Measurements from ENCODE around the gene BOLA3. TPM values are rescaled to one million over a fixed set of nuclear protein-coding genes. Genes with fewer than 3 reads are reported as not detected.
"Not testable (repeated sequence)": the region's sequence is repeated elsewhere in the genome, so short reads cannot be mapped to it uniquely, and the experiment has no call there.

Gene BOLA3
- total RNA-seq, 2 experiments from 2014 or later: 133 to 143 TPM

DNA sequence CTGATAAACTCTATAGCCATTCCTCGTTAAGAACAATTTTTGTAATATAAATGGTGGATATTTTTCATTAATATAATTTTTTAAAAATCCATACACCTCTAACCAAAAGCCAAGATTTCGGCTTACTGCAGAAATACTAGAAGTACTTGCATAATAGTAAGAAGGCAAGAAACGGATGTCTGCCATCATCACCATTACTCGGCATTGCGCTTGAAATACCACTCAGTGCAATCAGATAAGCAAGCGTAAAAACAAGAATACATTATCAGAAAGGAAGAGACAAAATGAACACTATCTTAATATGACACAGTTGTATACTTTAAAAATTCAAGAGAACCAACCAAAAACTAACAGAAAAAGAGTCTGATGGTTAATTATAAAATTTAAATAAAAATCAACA lies 15.2 kb upstream of the BOLA3 start:
- ChIA-PET POLR2A (no interaction called here), CTCF (no interaction called here)

DNA sequence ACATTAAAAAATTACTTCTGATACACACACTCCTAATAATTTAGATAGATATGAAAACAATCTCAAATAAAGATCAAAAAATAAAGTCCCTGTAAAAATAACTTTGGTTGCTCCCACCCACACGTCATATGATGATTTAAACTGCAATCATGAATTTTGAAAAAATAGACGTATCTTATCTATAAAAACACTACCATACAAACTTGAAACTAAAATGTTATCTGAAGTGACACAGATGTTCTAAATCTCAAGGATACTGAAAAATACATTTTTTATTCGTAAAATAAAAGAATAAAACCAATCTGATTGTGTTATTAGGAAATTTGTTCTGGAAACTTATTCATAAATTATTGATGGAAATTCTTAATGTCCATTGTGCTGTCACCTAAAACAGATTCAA lies 8.1 kb upstream of the BOLA3 start:
- ChIA-PET CTCF (interaction anchor here (1.6 kb wide), 1 partner anchor 8 kb away, joined by 6 read pairs; the partner anchor contains the start of gene BOLA3), POLR2A (no interaction called here)

DNA sequence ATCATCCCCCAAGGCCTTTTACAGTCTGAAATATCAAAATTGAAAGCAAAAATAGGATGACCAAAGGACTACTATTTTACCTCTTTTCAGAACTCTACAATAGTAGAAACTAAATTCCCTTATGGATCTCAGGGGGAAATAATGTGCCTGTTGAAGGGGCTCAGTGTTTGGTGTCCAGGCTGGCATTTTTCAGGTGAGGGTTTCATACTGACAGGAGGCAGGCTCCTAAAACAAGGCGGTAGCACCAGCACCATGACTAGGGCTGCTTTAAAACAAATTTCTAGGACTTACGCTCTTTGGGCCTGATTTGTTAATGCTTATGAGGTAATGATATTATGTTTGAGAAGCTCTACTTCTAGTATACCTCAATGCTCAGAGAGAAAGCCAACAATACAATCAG lies 5.2 kb upstream of the BOLA3 start:
- ChIA-PET POLR2A (no interaction called here), CTCF (interaction anchor here (1.8 kb wide), 1 partner anchor 26 kb away, joined by 4 read pairs; the partner anchor contains the start of gene MOB1A)

DNA sequence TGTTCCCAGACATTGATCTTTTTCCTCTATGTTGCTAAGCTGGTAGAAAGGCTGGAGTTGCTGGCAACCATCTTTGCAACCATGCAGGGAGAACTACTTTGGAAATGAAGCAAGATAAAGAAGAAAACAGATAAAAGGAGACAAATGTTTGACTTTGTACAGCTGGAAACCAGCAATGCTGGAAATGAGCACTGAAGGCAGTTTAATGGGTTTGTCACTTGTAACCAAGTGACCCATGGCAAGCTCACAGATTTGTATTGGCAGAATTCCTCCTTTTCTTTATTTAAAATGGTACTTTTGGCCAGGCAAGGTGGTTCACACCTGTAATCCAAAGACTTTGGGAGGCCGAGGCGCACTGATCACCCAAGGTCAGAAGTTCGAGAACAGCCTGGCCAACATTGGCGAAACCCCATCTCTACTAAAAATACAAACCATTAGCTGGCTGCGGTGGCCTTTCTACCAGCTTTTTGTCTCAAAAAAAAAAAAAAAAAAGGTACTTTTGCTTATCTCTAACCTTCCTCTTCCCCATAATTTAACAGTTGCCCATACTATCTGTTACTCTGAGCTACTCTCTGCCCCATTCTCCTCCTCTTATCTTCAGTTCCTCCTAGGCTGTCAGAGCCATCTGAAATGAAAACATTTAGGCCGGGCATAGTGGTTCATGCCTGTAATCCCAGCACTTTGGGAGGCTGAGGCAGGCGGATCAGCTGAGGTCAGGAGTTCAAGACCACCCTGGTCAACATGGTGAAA lies 2.0 kb upstream of the BOLA3 start:
- POLR2A ChIA-PET: interaction anchor here (0.5 to 0.9 kb wide), 3 partner anchors 14 to 50 kb away, joined by 3 read pairs; partner anchors contain the start of gene MTHFD2

DNA sequence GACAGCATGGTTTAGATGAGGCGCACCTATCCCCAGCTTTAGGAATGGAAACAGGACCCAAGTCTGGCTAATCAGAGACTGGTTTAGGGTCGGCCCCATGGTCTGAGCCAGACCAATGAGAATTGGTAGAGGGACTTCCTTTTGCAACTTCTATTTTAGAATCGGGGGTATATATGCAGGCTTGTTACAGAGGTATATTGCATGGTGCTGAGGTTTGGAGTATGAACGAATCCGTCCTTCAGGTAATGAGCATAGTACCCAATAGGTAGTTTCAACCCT lies 1.5 kb upstream of the BOLA3 start:
- CTCF ChIA-PET: no interaction called here
- POLR2A ChIA-PET: interaction anchor here (0.5 kb wide), 1 partner anchor 49 kb away, joined by 3 read pairs; the partner anchor contains the start of gene MTHFD2

More for the DNA sequence above, 2.0 kb upstream of the BOLA3 start:
- CTCF ChIA-PET: interaction anchor here (0.9 kb wide), 1 partner anchor 242 kb away, joined by 3 read pairs; no protein-coding TSS in a partner anchor

DNA sequence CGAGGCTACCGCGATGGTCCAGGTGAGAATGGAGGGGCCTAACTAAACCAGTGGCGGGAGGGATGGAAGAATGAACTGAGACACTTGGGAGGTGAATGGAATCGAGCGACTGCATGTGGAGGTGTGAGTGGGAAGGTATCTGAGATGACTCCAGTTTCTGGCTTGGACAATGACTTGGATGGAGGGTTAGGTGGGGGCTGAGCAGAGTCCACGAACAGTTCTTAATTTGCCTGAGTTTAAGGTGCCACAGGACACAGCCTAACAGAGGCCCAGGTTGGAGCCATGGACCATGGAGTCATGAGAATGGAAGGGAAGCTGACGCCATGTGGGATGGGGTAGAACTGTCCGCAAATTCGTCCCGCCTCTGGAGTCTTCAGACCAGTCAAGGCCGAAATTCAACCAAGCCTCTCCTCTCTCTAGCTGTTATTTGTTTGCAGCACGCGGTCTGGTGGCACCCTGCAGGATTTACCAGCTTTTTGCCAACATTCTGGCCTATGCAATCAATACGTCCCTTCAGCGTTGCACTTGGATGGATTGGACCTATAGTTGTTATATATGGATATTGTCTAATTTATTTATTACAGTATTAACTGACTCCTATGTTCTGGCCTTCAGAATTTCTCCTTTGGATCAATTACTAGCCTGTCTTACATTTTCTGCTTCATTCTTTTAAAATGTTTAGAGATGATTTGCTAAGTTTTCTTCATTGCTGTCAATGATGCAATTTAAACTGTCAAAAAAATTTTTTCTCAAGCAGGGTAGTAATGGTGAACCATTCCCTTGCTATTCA lies 940 bp upstream of the BOLA3 start:
- ChIA-PET POLR2A (interaction anchor here (1.7 to 2.4 kb wide), 2 partner anchors 30 to 58 kb away, joined by 8 to 17 read pairs; partner anchors contain the start of gene MOB1A), CTCF (interaction anchor here (0.6 to 1.7 kb wide), 6 partner anchors 19 to 324 kb away, joined by 3 to 12 read pairs (median 4); partner anchors contain the start of gene MOB1A)

DNA sequence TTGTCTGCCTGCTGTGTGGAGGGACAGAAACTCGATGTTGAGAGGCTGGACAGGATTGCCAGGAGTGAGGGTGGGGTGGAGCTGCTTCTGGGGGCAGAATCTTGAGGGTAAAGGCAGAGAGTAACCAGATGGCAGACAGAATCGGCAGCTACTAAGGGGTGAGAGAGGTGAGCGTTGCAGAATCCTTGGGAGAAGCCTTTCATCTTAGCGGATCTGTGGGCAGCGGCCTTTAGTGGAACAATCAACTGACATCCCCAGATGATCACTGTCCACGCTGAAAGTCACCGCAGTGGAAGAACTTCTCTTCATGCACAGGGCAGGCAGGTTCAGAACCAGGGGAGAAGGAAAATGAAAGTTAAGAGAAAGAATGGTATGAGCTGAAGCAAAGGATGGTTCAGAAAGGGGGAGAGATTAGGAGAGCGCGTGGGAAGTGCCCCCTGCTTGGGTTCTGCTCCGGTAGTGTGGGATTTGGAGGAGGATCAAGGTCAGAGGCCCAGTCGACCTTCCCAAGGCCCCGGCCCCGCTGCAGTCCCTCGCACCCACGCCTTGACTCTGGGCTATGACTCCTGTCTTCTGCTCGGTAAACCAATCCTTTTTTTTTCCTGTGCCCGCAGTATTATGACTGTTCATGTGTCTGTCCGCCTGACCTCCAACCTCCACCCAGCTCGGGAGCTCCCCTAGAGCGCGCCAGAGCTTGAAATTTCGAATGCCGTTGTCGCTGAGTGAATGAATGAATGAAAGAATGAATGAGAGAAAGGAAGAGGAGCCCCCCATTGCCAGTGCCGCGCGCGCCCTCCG lies 584 bp downstream of the BOLA3 start:
- CTCF ChIA-PET: interaction anchor here (0.5 to 1.7 kb wide), 10 partner anchors 9 to 323 kb away, joined by 3 to 12 read pairs (median 4); no protein-coding TSS in a partner anchor
- POLR2A ChIA-PET: interaction anchor here (0.5 to 2.4 kb wide), 10 partner anchors 16 to 246 kb away, joined by 3 to 17 read pairs (median 3); partner anchors contain the start of genes MOB1A and MTHFD2

DNA sequence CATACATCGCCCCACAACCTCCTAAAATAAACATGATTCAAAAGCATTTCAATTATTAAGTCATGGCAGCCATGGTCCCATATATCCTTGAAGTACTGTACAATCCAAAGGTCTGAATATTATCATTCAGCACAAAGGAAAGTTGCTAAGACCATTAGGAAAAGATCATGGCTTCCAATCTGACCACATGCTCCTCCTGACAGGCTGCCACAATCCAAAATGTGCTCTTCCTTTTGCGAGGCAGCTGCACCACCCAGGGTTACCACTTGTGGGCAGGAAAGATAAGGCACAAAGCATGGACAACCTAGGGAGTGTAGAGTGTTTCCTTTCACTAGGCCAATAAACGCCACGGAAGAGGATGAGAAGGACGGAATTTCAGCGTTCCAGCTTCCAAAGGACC lies 5.4 kb downstream of the BOLA3 start:
- CTCF ChIA-PET: no interaction called here
- POLR2A ChIA-PET: no interaction called here

DNA sequence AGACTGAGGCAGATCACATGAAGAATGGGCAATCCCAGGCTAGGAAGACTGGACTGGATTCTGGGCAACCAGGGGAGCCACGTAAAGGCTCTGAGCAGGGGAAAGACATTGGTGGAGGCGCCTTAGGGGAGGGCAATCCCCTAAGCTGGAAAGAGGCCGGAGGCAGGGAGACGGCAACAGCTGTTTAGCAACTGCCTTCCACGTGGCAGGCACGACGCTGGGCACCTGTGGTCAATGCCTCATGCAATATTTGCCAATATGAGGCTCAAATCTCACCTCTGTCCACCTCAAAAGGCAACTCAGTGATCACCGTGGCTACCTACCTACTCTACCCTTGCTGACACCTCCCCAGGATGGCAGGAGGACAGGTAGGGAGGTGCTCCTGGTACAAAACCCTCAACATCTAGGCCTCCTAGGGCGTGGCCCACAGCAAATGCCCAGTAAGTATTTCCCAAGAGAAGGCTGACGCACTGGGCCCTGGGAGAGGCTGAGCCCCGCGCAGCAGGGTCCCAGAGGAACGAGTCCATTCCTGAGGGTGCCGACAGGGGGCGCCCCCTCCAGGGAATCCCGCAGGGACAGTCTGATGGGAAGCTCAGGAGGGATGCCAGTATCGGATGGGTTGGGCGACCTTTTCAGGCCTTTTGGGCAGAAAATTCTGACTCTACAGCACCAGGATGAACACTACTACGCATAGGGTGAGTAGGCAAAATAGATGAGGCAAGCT lies 8.9 kb downstream of the BOLA3 start:
- CTCF ChIA-PET: interaction anchor here (0.5 kb wide), 1 partner anchor 508 kb away, joined by 4 read pairs; no protein-coding TSS in a partner anchor
- POLR2A ChIA-PET: no interaction called here

DNA sequence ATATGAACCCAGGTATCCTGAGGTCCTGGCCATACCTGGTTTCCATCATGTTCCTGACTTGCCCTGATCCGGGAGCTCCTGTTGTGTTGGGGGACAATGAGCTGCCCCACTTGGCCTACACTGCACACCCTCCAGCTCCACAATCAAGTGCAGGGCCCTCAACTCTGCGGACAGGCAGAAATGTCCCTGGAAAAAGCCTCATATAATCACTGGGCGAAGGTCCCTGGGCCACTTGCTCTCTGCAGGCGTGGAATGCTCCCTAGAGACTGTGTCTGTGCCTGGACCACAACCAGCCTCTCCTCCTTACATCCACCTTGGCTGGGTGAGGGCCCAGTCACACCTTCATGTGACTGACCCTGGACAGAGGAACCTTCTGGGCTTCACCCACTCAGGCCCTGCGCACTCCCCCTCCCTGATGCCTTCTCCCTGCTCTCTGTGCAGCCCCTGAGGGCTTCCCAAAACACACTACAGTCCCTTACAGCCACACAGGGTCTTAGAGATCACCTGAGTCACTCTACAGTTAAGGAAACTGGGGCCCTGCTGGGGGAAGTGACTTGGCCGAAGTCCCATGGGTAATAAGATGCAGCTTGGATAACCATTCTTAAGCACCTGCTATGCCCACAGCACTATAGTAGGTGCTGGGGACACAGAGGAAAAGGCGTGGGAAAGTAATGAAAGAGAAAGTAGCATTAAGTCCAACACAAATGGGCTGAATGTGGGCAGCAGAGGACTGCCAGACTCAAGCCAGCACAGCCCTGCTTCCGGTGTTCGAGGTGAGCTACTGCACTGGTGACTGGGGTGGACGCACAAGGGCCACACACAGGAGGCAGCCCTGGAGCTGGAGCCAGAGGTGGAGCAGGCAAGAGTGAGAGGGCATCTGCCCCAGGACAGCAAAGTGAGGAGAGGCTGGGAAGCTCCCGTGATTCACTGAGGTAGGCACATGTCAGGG lies 9.8 kb downstream of the BOLA3 start:
- ChIA-PET POLR2A (no interaction called here), CTCF (interaction anchor here (0.5 kb wide), 1 partner anchor 507 kb away, joined by 4 read pairs; no protein-coding TSS in a partner anchor)

DNA sequence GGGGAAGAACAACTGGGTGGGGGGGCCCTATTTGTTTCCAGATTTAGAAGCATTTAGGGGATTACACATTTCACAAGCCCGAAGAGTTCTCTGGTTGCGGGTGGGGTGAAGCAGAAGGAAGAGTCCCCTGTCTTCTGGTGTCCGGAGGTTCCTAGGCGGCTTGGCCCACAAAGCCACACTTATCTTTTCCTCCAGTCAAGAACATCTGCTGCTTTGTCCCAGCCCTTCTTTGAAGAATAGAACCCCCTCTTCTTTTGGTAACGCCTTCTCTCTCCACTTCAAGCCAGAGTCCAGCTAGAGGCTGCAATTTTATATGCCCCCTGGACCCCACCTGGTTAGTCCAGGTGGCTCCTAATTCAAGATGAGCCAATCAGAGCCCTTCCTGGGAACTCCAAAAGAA lies 15.8 kb downstream of the BOLA3 start:
- POLR2A ChIA-PET: interaction anchor here (0.7 kb wide), 1 partner anchor 15 kb away, joined by 16 read pairs; no protein-coding TSS in a partner anchor
- CTCF ChIA-PET: no interaction called here

DNA sequence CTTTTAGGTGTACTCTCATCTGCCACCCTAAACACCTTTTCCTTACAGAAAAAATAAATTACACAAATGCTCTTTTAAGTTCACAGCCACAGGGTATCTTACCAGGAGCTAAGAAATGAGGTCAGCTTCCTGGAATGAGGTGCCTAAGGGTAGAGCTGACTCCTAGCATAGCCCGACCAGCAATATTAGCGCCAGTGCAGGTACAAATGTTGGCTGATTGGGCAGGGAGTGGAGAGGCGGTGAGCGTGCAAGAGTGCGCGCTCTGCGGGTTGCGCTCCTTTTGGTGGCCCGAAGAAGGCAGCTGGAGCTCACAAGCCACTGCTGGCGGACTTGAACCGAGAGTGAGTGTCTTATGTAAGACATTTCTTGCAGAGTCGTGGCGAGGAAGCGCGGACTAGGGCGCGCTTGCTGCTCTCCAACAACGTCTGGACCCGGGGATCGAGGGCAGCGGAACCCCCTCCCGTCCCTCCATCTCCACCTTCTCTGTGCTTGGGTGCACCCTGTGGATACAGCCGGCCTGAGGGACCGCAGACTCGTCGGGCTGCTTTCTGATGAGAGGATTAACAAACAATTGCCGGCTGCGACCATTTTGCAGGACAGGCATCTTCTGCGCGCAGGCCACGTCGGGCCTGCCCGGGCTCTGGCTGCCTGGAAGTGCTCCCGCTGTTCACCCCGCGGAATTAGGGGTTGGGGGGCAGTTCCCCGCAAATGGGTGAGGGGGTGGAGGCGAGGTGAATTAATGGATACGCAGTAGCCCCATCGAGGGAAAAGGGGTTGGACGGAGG lies 17.3 kb downstream of the BOLA3 start:
- POLR2A ChIA-PET: no interaction called here
- CTCF ChIA-PET: no interaction called here

DNA sequence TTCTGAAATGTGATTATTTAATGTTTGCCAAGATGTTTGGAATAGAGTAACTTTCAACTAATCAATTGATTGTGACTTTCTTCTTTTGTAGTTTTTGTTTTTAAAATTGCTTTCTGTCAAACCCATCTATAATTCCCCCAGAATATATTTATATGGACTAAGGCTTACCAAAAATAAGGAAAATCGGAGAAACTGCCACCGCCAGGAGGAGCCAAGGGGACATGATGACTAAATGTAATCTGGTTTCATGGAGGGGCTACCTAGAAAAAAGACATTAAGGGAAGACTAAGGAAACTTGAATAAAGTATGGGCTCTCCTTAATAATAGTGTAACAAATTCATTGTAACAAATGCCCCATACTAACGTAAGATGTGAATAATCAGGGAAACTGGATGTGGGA lies 19.5 kb downstream of the BOLA3 start:
- ChIA-PET POLR2A (interaction anchor here (0.6 kb wide), 1 partner anchor 48 kb away, joined by 4 read pairs; no protein-coding TSS in a partner anchor), CTCF (interaction anchor here (1.4 kb wide), 1 partner anchor 14 kb away, joined by 3 read pairs; no protein-coding TSS in a partner anchor)

DNA sequence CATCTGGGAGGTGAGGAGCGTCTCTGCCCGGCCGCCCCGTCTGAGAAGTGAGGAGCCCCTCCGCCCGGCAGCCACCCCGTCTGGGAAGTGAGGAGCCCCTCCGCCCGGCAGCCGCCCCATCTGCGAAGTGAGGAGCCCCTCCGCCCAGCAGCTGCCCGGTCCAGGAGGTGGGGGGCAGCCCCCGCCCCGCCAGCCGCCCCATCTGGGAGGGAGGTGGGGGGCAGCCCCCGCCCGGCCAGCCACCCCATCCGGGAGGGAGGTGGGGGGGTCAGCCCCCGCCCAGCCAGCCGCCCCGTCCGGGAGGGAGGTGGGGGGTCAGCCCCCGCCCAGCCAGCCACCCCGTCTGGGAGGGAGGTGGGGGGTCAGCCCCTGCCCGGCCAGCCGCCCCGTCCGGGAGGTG lies 23.8 kb downstream of the BOLA3 start:
- CTCF ChIA-PET, POLR2A ChIA-PET: not testable (repeated sequence)

DNA sequence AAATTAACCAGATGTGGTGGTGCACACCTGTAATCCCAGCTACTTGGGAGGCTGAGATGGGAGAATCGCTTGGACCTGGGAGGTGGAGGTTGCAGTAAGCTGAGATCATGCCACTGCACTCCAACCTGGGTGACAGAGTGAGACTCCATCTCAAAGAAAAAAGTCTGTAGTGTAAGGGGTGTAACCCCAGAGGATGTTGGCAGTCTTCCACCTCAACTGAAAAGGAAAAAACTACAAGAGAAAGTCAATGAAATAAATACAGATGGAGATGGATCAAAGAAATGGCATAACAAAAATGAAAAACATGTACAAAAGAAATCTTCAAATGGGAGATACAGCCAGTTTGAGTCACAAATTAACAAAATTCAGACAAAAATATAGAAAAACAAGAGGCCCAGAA lies 25.9 kb downstream of the BOLA3 start:
- POLR2A ChIA-PET: interaction anchor here (0.6 kb wide), 1 partner anchor 25 kb away, joined by 3 read pairs; no protein-coding TSS in a partner anchor

More for the DNA sequence above, 25.9 kb downstream of the BOLA3 start:
- CTCF ChIA-PET: interaction anchor here (0.6 to 1.4 kb wide), 2 partner anchors 26 to 58 kb away, joined by 4 read pairs; no protein-coding TSS in a partner anchor

All from activated CD8-positive, alpha-beta memory T cell treated with anti-CD3 and anti-CD28 coated beads for 36 hours (primary cell).